BLaER1 (cell line): ENCODE results near the gene GUK1.

Experiments
- H3K27ac ChIP-seq: shearing (Covaris generic); formaldehyde crosslinking; 2 replicates; pipeline ENCODE4 v1.8.1; 2022
- H3K27me3 ChIP-seq: shearing (Covaris generic); formaldehyde crosslinking; 2 replicates; pipeline ENCODE4 v1.8.1; 2022
- H3K36me3 ChIP-seq: shearing (Covaris generic); formaldehyde crosslinking; 2 replicates; pipeline ENCODE4 v1.8.1; 2022
- H3K4me1 ChIP-seq: shearing (Covaris generic); formaldehyde crosslinking; 2 replicates; pipeline ENCODE4 v1.8.1; 2022
- H3K4me2 ChIP-seq: shearing (Covaris generic); formaldehyde crosslinking; 2 replicates; pipeline ENCODE4 v1.8.1; 2022
- H3K4me3 ChIP-seq: shearing (Covaris generic); formaldehyde crosslinking; 2 replicates; pipeline ENCODE4 v1.8.1; 2022
- H3K9ac ChIP-seq: shearing (Covaris generic); formaldehyde crosslinking; 2 replicates; pipeline ENCODE4 v1.8.1; 2022
- H3K9me3 ChIP-seq: shearing (Covaris generic); formaldehyde crosslinking; 2 replicates; pipeline ENCODE4 v1.8.1; 2022
- H4K20me1 ChIP-seq: shearing (Covaris generic); formaldehyde crosslinking; 2 replicates; pipeline ENCODE4 v1.8.1; 2022
- Cebpa-rat ChIP-seq: shearing (Covaris generic); IDR thresholded peaks from 2 replicates; pipeline ENCODE4 v1.8.1; 2022

The GUK1 gene

DNA sequence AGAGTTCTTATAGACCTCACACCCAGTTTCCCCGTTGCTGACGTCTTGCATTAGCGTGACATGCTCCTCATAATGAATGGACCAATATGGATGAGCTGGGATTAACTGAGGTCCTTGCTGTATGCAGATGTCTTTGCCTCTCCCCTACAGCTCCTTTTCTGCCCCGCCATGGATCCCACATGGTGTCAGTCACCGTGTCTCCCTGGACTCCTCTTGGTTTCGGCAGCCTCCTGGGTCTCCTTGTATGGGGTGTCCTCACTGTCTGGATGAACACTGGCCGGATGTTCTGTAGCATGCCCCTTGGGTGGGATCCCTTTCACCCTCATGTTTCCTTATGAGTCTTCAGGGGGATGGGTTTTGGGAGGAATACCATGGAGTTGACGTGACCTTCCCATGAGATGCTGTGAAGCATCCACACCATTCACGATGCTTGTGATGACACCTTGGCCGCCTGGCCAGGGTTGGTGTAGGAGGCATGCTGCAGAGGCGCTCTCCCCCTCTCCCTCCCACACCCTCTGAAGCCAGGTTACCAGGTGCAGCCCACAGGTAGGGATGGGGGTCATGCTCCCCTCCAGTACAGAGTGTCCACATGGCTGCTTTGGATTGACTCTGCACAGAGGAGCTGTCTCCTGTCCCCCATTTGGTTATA is 14.1 kb downstream of the GUK1 start:
- H3K4me1 ChIP-seq = peaks cover 62% of the 10 kb centered on the region
- H3K4me3 ChIP-seq = no peak overlapping the region
- H3K4me2 ChIP-seq = no peak overlapping the region
- no peaks in the 10 kb centered on the region for H3K9me3 ChIP-seq
- peaks cover 9% of the 10 kb centered on the region for H3K36me3 ChIP-seq
- no peak overlapping the region for H3K27ac ChIP-seq
- TF ChIP-seq Cebpa-rat = no peak
- peaks cover 52% of the 10 kb centered on the region for H4K20me1 ChIP-seq
- no peaks in the 10 kb centered on the region for H3K27me3 ChIP-seq
- no peak overlapping the region for H3K9ac ChIP-seq

DNA sequence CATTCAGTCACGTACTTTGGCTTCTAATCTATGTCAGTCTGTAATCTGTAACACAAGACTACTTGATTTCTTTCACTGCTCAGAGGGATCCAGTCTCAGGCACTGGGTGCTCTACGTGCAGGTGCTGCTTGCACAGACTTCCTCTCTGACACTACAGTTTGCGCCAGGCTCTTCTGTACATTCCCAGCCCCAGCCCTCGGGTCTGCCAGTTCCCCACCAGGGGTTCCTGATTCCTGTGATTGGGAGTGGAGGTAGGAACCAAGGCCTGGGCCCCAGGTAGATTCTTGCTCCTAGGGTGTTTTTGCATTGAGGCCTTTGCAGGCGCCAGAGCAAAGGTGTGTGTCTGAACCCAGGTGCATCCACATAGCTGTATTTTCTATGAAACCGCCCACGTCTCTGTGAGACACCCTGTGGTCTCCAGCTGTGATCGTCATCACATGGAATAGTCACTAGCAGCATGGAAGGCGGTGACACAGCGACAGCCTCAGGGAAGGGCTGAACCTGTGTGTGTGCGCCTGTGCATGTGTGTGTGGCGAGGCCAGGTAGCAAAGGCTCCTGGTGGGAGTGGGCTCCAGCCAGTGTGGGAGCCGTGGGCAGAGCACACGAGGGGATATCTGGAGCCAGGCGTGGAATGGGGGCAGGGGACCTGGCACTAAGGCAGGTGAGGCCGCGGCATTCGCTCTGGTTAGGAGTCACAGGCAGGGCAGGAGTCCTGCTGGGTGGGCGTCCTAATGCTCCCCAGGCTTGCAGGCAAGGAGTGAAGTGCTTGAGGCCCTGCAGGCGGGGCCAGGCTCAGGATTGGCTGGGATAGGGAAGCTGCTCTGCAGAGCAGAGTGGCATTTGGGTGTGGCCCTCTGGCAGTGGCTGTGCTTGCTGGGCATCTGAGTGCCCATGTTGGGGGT is 14.8 kb downstream of the GUK1 start:
- H3K9me3 ChIP-seq = no peaks in the 10 kb centered on the region
- H3K9ac ChIP-seq = no peak overlapping the region
- peak overlapping the region; percentile 78 for H3K4me2 ChIP-seq
- peaks cover 3% of the 10 kb centered on the region; the same call in 1 of the 2 replicates for H3K36me3 ChIP-seq
- H4K20me1 ChIP-seq = peaks cover 44% of the 10 kb centered on the region
- H3K27me3 ChIP-seq = no peaks in the 10 kb centered on the region
- 0 out of 2 replicates have a peak overlapping the region, but pooled peaks have one; percentile 4 for H3K27ac ChIP-seq
- no peak for TF ChIP-seq Cebpa-rat
- no peak overlapping the region for H3K4me3 ChIP-seq
- H3K4me1 ChIP-seq = peaks cover 55% of the 10 kb centered on the region

DNA sequence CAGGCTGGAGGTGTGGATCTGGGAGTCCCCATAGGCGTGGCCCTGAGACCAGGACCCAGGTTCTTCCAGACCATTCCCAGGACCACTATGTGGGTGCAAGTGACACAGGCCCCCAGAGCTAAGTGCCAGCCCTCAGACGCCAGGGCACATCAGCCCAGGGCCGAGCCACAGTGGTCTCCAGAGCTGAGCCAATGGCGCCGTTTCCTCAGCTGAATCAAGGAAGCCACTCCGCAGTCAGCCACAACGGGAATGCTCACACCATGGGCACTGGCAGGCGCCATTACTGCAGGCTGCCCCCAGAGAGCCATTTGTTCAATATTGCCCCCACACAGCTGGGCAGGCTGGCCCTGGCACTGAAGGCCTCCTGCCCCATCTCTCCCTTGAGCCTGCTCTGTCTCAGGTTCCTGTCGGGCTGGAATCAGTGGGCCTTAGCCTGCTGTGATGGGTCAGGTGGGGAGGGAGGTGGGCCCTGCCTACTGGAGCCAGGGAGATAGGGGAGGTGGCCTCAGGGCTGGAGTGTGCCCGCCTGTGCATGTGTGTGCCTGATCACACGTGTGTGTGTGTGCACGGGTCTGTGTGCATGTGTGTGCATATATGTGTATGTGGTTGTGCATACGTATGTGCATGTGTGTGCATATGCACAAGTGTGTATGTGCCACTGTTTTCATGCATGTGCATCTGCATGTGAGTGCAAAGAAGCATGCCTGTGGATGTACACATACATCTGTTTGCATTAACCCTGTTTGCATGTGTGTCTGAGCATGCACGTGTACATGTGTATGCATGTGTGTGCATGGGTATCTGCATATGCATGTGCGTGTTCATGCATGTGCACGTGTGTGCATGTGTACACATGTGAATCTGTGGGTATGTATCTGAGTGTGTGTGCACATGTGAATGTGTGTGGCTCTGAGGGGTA is 15.8 kb downstream of the GUK1 start:
- H3K27ac ChIP-seq = 0 out of 2 replicates have a peak overlapping the region, but pooled peaks have one; percentile 4
- H3K9me3 ChIP-seq = no peaks in the 10 kb centered on the region
- H3K36me3 ChIP-seq = no peaks in the 10 kb centered on the region
- no peak overlapping the region for H3K4me3 ChIP-seq
- H3K4me2 ChIP-seq = peak overlapping the region; percentile 78
- no peak for TF ChIP-seq Cebpa-rat
- peaks cover 52% of the 10 kb centered on the region for H3K4me1 ChIP-seq
- peaks cover 35% of the 10 kb centered on the region for H4K20me1 ChIP-seq
- no peak overlapping the region for H3K9ac ChIP-seq
- no peaks in the 10 kb centered on the region for H3K27me3 ChIP-seq

DNA sequence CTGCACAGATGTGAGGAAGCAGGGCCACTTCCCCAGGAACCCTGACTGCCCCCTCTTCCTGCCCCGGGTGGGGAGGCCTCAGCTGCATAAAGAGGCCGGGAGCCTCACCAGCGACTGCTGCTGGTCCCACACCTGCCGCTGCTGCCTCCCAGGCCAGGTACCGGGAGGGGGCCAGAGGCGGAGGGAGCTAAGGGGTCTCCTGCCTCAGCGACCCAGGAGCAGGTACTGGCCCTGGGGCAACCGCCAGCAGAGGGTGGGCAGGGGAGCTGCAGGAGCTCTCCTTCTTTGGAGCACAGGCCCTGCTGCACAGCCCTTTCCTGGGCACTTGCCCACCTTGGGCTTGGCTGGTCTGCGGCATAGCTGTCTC is 16.4 kb downstream of the GUK1 start:
- peak overlapping the region; percentile 53 for H3K9ac ChIP-seq
- H3K36me3 ChIP-seq = no peaks in the 10 kb centered on the region
- H4K20me1 ChIP-seq = peaks cover 29% of the 10 kb centered on the region
- peak overlapping the region; percentile 25; the same call in 1 of the 2 replicates for H3K4me3 ChIP-seq
- no peak for TF ChIP-seq Cebpa-rat
- H3K27me3 ChIP-seq = no peaks in the 10 kb centered on the region
- H3K9me3 ChIP-seq = no peaks in the 10 kb centered on the region
- H3K27ac ChIP-seq = peak overlapping the region; percentile 68
- peak overlapping the region; percentile 78 for H3K4me2 ChIP-seq
- H3K4me1 ChIP-seq = peaks cover 55% of the 10 kb centered on the region

DNA sequence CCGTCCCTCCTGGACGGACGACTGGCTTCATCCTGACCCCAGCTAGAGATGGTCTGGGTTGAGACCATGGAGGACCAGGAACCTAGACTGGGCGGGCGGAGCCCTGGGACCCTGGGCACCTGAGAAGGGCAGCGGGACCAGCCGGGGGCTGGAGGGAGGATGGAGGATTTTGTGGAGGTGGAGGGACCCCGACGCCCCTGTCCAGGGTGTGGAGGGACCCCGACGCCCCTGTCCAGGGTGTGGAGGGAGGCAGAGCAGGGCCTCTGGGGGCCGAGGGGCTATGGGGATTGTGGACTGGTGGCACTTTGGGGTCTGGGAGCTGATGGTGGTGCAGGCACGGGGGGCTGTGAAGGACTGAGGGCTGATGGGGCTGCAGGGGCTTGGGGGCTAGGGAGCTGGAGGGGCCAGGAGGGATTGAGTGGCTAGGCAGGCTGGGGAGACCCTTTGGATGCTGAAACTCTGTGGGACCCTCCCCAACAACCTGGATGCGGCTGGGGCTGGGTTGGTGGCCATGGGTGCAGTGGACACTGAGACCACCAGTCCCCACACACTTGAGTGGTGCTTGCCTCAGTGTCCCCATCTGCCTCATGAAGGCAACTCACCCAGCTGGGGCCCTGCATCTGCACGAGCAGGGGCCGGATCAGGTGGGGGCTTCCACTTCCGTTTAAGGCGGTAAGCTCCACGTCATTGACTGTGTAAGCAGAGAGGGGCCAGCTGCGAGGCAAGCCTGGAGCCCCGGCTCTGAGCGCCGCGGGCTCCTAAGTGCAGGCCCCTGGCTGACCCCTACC is 17.1 kb downstream of the GUK1 start:
- H3K36me3 ChIP-seq = no peaks in the 10 kb centered on the region
- H3K4me1 ChIP-seq = peaks cover 57% of the 10 kb centered on the region
- H3K4me3 ChIP-seq = peak overlapping the region; percentile 25; the same call in 1 of the 2 replicates
- H3K27ac ChIP-seq = peak overlapping the region; percentile 68
- H3K9ac ChIP-seq = peak overlapping the region; percentile 53
- H3K9me3 ChIP-seq = no peaks in the 10 kb centered on the region
- peak overlapping the region; percentile 78 for H3K4me2 ChIP-seq
- peaks cover 22% of the 10 kb centered on the region for H4K20me1 ChIP-seq
- no peaks in the 10 kb centered on the region for H3K27me3 ChIP-seq
- no peak for TF ChIP-seq Cebpa-rat

DNA sequence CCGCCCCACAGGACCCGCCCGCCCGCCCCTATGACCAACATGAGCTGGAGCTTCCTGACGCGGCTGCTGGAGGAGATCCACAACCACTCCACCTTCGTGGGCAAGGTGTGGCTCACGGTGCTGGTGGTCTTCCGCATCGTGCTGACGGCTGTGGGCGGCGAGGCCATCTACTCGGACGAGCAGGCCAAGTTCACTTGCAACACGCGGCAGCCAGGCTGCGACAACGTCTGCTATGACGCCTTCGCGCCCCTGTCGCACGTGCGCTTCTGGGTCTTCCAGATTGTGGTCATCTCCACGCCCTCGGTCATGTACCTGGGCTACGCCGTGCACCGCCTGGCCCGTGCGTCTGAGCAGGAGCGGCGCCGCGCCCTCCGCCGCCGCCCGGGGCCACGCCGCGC is 17.6 kb downstream of the GUK1 start:
- no peak overlapping the region for H3K9ac ChIP-seq
- H3K9me3 ChIP-seq = no peaks in the 10 kb centered on the region
- no peaks in the 10 kb centered on the region for H3K36me3 ChIP-seq
- no peak overlapping the region for H3K4me3 ChIP-seq
- no peak for TF ChIP-seq Cebpa-rat
- H3K27me3 ChIP-seq = no peaks in the 10 kb centered on the region
- peaks cover 57% of the 10 kb centered on the region for H3K4me1 ChIP-seq
- H3K27ac ChIP-seq = no peak overlapping the region
- no peak overlapping the region for H3K4me2 ChIP-seq
- H4K20me1 ChIP-seq = peaks cover 16% of the 10 kb centered on the region; the same call in 1 of the 2 replicates

DNA sequence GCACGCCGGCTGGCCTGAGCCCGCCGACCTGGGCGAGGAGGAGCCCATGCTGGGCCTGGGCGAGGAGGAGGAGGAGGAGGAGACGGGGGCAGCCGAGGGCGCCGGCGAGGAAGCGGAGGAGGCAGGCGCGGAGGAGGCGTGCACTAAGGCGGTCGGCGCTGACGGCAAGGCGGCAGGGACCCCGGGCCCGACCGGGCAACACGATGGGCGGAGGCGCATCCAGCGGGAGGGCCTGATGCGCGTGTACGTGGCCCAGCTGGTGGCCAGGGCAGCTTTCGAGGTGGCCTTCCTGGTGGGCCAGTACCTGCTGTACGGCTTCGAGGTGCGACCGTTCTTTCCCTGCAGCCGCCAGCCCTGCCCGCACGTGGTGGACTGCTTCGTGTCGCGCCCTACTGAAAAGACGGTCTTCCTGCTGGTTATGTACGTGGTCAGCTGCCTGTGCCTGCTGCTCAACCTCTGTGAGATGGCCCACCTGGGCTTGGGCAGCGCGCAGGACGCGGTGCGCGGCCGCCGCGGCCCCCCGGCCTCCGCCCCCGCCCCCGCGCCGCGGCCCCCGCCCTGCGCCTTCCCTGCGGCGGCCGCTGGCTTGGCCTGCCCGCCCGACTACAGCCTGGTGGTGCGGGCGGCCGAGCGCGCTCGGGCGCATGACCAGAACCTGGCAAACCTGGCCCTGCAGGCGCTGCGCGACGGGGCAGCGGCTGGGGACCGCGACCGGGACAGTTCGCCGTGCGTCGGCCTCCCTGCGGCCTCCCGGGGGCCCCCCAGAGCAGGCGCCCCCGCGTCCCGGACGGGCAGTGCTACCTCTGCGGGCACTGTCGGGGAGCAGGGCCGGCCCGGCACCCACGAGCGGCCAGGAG is 18.3 kb downstream of the GUK1 start:
- Histone ChIP-seq H3K4me3 (no peak overlapping the region), H3K36me3 (no peaks in the 10 kb centered on the region), H3K27ac (no peak overlapping the region), H3K9me3 (no peaks in the 10 kb centered on the region), H4K20me1 (peaks cover 15% of the 10 kb centered on the region; the same call in 1 of the 2 replicates), H3K9ac (no peak overlapping the region), H3K4me2 (no peak overlapping the region), H3K27me3 (no peaks in the 10 kb centered on the region), H3K4me1 (peaks cover 57% of the 10 kb centered on the region)
- no peak for TF ChIP-seq Cebpa-rat

DNA sequence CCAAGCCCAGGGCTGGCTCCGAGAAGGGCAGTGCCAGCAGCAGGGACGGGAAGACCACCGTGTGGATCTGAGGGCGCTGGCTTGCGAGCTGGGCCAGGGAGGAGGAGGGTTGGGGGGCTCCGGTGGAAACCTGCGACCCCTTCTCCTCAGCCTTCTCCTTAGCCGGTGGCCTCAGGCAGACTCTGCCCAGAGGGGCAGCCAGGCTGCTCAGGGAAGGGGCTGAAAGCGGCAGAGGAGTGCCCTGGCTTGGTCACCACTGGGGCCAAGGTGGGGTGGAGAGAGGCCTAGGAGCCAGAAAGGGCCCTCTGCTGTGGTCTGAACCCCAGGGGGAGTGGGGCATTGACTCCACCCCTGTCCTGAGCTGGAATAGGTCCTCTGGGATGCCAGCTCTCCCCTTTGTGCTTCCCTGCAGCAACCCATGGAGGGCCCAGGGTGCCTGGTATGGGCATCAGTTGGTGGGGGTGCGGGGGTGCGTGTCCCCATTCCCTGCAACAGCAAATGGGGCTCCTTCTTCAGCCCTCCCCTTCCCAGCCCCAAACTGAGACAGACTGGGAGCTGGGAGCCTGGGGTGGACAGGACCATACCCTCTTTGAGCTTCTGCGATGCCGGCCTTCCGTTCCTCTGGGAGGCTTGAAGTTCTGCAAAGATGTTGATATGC is 19.1 kb downstream of the GUK1 start:
- Histone ChIP-seq H3K36me3 (no peaks in the 10 kb centered on the region), H3K9me3 (no peaks in the 10 kb centered on the region), H3K4me2 (no peak overlapping the region), H3K4me3 (no peak overlapping the region), H3K9ac (no peak overlapping the region), H3K4me1 (peaks cover 63% of the 10 kb centered on the region), H3K27me3 (no peaks in the 10 kb centered on the region), H4K20me1 (peaks cover 15% of the 10 kb centered on the region; the same call in 1 of the 2 replicates), H3K27ac (no peak overlapping the region)
- no peak for TF ChIP-seq Cebpa-rat
